Right lung (tissue), 5 donors: ENCODE data around the gene DNPH1. TPM values are rescaled to one million over a fixed set of nuclear protein-coding genes. Genes with fewer than 3 reads are reported as not detected.

Experiments used
- DNase-seq, 2 donors: peaks; one replicate each; pipeline ENCODE4 v3.0.0-alpha.2; 2013
- polyA plus RNA-seq, 5 donors: library from polyadenylated mRNA; unstranded; fragments of 120-200 nt; gene quantifications; one replicate each; pipeline versions ENCODE4 v1.2.1 to v1.2.3, GENCODE V29; 2013; ENCODE audit warnings: inconsistent platforms in 1 of 5, low replicate concordance in 1 of 5; ENCODE audit not compliant: insufficient read length in 5 of 5, insufficient read depth in 1 of 5

The DNPH1 gene
- polyA plus RNA-seq, 5 donors: 21.3 to 44.9 (median 28.6) TPM

GRCh38 chr6:43219814-43220213 lies 9.5 kb downstream of the DNPH1 start:
- no peak for DNase-seq

- DNase-seq: no peak
Observed at GRCh38 chr6:43219119-43219518, 10.2 kb downstream of the DNPH1 start.

- DNase-seq: peak; percentile 19 to 31
Observed at GRCh38 chr6:43217351-43217750, 11.9 kb downstream of the DNPH1 start.

GRCh38 chr6:43216200-43216599 lies 13.1 kb downstream of the DNPH1 start:
- no peak for DNase-seq

GRCh38 chr6:43215066-43215465 lies 14.2 kb downstream of the DNPH1 start:
- no peak for DNase-seq

- DNase-seq: no peak
Observed at GRCh38 chr6:43213431-43213830, 15.8 kb downstream of the DNPH1 start.

GRCh38 chr6:43211955-43212354 lies 17.3 kb downstream of the DNPH1 start:
- DNase-seq: no peak

- no peak for DNase-seq
Observed at GRCh38 chr6:43207286-43207685, 22.0 kb downstream of the DNPH1 start.

GRCh38 chr6:43205849-43206248 lies 23.4 kb downstream of the DNPH1 start:
- DNase-seq: no peak

GRCh38 chr6:43204271-43205105 lies 24.8 kb downstream of the DNPH1 start:
- DNase-seq: no peak

GRCh38 chr6:43203718-43204095 lies 25.6 kb downstream of the DNPH1 start:
- DNase-seq: no peak

GRCh38 chr6:43203029-43203717 lies 26.1 kb downstream of the DNPH1 start:
- no peak for DNase-seq

- no peak for DNase-seq
Observed at GRCh38 chr6:43202451-43202850, 26.8 kb downstream of the DNPH1 start.

GRCh38 chr6:43200541-43200940 lies 28.7 kb downstream of the DNPH1 start:
- no peak for DNase-seq

GRCh38 chr6:43199912-43200311 lies 29.4 kb downstream of the DNPH1 start:
- DNase-seq: no peak

GRCh38 chr6:43196337-43196736 lies 32.9 kb downstream of the DNPH1 start:
- DNase-seq: no peak

- DNase-seq: no peak
Observed at GRCh38 chr6:43193929-43194328, 35.4 kb downstream of the DNPH1 start.

GRCh38 chr6:43192911-43193310 lies 36.4 kb downstream of the DNPH1 start:
- DNase-seq: no peak

- no peak for DNase-seq
Observed at GRCh38 chr6:43189776-43190304, 39.4 kb downstream of the DNPH1 start.

- no peak for DNase-seq
Observed at GRCh38 chr6:43188426-43188825, 40.9 kb downstream of the DNPH1 start.

GRCh38 chr6:43187821-43188220 lies 41.5 kb downstream of the DNPH1 start:
- no peak for DNase-seq

GRCh38 chr6:43186706-43187105 lies 42.6 kb downstream of the DNPH1 start:
- DNase-seq: no peak

GRCh38 chr6:43186019-43186418 lies 43.3 kb downstream of the DNPH1 start:
- no peak for DNase-seq
